HG02571 (cell line): ENCODE results near the gene ODAD4.

Source experiments
- ATAC-seq: cut with Tn5 transposase; IDR thresholded peaks from one replicate; pipeline ENCODE4 v1.9.1; 2021; ENCODE audit warnings: mild to moderate bottlenecking, moderate library complexity; ENCODE audit not compliant: unreplicated experiment

ODAD4 gene

DNA sequence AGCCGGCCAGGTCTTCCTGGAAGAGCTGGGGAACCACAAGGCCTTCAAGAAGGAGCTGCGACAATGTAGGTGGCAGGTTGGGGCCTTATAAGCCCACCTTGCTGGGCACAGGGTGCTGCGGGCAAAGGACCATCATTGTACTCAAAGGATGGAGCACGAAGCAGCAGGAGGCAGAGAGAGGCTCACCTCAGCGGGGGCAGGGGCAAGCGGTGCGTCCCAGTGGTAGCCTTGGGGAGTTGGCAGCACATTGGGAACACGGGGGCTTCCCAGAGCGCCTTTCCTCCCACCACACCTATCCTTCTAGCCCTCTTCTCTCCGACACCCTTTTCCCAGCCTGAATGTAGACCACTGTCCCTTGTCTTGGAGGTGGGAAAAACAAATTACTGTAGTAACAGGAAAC lies 38.3 kb downstream of the ODAD4 start:
- no peak for ATAC-seq

DNA sequence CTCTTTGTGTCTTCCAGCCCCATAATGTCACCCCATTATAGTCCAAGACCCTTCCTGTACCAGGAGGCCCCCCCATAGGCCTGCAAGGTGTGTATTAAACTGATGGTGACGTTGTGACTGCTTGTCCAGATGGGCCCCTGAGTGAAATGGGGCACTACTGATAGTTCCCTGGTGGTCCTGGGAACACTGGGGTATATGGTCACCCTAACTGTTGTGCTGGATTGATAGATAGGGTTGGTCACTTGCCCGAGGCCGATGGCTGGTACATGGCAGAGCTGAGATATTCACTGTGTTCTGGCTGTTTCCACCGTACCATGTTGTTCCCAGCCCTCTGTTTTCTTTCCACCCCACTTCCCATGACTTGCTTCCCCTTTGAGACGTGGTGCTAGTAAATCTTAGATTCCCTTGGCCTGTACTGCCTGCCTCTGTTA lies 40.5 kb downstream of the ODAD4 start:
- no peak for ATAC-seq

DNA sequence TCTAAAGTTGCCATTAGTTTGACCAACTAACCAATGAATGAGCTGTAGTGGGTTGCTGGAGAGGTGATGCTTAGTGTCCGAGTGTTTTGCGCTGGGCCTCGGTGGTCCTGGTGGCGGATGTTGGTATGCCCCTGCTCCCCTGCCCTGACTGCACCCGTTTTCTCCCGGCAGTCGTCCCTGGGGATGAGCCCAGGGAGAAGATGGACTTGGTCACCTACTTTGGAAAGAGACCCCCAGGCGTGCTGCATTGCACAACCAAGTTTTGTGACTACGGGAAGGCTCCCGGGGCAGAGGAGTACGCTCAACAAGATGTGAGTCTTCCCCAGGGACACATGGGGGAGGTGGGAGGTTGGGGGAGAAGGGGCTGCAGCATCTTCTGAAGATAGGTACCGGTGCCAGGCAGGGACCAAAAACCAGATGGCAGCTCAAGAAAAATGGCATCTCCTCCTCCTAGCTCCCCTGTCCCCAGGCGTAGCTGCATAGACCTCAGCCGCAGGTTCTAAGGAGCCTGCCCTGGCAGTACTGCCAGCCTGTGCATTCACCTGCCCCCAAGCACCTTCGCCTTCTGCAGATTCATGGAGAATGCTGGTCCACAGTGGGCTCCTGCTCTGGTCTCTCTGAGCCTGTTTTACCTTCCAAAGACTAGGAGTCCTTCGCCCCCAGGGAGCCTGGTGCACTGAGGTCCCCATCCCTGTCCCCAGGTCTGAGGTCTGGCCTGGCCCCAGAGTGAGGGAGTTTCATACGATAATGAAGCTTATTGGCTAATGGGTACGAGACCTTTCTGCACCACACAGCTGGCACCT lies 41.5 kb downstream of the ODAD4 start:
- no peak for ATAC-seq

DNA sequence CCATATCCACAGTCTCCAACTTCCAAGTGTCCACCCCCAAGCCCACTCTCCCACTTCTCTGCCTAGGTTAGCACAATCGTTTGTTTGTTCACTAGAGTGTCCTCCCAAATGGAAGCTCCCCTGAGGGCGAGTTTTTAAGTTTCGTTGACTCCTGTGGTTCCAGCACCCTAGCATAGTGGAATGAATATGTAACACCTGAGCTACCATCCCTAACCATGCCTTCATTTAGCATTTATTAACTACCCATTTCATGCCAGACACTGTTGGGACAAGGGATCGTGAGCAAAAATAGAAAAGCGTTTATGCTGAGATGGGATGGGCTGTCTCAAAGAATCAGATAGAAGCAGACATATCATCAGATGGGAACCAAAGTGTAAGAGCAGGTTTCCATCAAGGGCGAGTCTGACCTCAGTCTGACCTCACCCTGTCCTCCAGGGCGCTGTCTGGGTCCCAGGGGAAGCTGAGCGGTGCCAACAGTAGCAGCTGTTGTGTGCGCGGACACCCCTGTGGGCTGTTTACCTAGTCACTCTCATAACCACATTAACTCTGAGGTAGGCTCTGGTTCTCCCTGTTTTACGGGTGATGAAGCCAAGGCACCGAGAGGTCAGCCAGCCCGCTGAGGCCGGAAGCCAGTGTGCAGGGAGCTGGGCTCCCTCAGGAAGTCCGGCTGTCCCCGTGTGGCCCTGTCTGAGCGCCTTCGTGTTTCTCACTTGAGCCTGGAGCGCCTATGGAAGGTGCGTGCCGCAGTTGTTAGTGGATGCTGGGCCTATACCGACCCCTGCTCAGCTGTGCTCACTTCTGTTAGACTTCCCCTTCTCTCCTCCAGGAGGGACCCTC lies 42.4 kb downstream of the ODAD4 start:
- no peak for ATAC-seq

DNA sequence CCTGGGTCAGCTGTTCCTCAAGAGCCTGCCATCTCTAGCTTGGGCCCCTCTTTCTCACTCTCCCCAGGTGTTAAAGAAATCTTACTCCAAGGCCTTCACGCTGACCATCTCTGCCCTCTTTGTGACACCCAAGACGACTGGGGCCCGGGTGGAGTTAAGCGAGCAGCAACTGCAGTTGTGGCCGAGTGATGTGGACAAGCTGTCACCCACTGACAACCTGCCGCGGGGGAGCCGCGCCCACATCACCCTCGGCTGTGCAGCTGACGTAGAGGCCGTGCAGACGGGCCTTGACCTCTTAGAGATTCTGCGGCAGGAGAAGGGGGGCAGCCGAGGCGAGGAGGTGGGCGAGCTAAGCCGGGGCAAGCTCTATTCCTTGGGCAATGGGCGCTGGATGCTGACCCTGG lies 43.0 kb downstream of the ODAD4 start:
- ATAC-seq, result no peak

DNA sequence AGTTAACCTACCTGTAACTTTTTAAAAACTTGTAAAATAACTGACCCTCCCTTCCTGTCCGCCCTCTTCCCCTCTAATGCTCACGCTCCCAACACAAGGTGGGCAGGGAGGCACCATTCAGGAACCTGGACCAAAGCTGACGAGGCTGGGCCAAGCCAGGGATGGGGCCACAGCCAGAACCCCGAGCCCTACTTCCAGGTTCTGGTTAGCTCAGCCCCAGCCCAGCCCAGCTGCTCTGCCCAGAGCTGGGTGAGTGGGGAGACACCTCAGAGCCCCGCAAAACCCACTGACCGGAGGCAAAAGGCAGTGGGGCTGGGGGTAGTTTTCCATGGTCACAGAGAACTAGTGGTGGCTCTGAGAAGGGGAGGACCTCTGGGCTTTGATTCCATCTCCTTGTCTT lies 43.6 kb downstream of the ODAD4 start:
- no peak for ATAC-seq

DNA sequence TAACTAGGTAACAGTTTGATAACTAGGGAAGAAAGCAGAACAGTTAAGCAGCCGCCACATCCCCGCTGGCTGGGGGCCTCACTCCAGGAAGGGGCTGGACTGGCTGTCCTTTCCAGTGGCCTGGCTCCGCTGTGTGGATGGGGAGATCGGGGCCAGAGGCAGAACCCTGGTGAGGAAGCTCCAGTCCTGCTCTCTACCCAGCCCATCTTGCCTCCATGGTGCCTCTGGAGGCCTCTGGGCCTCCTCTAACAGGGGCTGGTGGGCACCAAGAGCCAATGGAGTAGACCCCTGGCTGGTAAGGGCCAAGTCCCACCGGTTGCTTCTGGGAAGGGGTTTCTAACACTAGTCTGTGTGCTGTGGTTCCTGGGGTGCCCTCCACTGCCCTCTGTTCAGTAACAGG lies 44.2 kb downstream of the ODAD4 start:
- no peak for ATAC-seq

DNA sequence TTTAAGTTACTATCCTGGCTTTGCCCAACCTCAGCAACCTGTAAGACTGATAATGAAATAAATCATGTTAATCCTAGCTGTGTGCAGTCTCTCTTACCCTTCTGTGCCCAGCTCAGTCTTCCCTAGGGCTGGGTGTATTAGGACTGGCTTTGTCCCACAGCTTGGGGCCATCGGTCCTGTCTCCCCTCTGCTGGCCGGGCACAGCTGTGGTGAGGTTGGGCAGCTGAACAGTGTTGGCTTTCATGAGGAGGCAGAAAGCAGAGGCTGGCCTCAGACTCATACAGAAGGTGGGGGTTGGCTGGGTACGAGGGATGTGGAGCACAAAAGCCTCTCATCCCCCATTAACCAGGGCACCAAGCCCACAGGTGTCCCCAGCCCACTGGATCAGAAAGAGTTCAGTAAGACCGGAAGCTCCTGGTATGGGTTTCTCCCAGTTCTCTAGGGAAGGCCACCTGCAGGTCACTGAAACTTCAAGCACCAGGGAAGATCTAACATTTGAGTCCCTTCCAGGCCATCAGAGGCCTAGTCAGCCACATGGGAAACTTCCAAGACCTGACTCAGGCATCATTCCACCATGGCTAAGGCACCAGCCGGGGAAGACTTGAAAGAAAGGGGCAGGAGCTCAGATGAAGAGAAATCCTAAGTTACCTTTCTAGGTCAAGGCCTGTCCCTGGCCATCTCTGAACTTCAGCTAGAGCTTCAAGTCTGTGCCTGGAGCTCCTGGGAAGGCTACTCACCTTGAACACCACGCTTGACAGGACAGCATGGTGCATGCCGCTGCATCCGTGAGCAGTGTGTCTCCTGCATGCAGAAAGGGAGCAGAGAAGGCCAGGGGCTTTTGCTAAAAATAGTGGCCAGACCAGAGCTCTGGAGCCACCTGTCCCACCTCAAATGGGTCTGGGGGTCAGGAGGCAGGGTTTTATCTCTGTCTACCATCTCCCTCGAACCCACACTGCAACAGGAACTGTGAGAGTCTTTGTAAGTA lies 45.0 kb downstream of the ODAD4 start:
- no peak for ATAC-seq

DNA sequence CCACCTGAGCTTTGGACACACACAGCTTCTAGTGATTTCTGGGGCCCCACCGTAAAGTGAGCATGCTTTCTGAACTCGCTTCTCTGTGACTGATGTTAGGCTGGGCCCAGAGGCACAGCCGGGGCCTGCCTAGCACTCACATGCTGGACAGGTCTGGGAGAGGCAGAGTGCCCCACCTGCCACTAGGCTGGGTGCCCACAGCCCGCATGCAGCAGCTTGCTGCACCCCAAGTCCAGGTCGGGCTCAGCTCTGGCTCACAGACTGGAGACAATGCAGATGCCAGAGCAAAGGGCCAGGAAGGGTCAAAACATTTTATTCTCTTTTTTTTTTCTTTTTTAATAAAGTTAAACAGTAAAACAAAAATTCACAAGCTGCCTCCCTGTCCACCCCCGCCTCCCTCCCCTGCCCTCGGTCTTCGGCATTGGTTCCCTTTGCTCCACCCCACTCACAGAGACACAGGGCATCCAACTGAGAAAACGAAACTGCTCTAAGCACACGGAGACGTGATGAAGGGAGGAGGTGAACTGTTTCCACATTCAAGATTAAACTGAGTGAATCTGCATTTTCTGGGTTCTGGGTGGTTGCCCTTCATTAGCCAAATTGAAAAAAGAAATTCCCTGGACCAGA lies 45.8 kb downstream of the ODAD4 start:
- no peak for ATAC-seq

DNA sequence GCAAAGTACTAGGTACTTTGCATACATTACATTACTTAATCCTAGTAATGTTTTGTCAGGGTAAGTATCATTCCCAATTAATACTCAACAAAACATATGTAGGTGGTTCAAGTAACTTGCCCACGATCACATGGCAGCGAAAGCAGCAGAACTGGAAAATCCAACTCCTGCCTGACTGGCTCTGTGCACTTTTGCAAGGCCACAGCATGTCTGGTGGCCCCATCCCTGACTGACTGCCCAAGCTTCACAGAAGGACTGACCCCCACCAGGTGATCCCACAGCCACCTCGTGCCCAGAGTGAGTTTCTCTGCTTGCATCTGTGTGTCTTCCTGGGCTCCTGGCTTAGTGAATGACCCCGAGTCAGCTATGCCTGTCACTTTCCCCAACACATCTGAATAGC lies 47.6 kb downstream of the ODAD4 start:
- ATAC-seq, result no peak

DNA sequence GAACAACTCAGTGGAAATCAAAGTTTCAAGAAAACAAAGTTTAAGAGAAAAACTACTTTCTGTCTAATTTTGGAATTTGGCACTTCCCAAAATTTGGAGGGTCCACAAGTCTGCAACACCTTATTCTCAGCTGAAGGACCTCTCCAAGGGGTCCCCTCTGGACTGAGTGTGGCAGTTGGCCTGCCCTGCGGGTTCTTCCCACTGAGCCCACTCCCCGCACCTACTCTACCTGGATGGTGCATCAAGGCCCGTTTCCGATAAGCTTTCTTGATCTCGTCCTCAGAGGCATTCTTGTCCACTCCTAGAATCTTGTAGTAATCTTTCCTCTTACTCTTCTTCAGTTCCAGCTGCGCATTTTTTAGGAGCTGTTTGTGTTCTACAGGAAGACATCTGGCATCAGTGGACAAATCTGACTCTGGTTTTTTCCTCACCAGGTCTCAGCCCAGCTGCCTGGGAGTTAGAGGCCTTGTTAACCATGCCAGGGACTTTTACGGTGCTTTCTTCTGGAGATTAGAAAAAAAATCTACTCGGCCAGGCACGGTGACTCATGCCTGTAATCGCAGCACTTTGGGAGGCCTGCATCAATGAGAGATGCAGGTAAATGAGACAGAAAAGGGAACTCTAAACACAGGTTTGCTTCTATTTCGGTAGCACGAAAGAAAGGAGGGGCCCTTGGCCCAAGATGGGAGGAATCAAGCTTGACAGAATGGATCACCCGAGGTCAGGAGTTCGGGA lies 51.8 kb downstream of the ODAD4 start:
- no peak for ATAC-seq

DNA sequence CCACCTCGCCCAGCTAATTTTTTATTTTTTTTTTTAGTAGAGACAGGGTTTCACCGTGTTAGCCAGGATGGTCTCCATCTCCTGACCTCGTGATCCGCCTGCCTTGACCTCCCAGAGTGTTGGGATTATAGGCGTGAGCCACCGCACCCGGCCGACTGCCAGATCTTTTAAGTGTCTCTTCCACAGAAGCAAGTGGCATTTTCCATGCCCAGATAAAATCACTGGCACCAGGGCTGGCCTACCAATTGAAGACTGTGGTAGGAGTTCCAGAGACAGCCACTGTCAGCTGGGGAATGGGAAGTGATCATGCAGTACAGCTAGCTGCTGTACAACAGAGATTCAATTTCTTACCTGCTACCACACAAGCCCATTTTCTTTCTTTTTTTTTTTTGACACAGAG lies 54.0 kb downstream of the ODAD4 start:
- ATAC-seq, result no peak

DNA sequence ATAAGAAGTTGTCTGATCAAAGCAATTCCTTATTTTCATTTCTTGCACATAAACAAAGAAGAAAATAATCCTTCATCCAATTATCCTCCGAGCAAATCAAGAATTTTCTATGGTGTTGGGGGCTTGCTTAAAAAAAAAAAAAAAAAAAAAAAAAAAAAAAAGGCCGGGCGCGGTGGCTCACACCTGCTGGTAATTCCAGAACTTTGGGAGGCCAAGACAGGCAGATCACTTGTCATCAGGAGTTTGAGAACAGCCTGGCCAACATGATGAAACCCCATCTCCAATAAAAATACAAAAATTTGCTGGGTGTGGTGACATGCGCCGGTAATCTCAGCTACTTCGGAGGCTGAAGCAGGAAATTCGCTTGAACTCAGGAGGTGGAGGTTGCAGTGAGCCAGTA lies 55.5 kb downstream of the ODAD4 start:
- no peak for ATAC-seq

DNA sequence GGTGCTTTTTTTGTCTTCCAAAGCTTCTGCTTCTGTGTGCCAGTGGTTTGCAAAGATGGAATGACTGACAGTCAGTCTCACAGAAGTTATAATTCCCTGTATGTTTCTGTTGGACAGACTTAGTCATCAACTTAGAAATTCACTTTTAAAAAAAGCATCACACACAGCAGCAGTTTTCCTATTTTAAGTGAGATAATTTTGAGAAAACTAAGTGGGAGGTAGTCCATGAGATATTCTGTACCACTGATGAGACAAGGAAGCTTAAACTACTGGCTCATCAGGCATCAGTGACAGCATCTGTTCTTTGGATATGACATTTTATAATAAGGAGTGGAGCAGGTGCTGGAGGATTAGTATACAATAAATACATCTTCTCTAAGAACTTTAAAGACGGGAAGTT lies 56.2 kb downstream of the ODAD4 start:
- ATAC-seq, result no peak

DNA sequence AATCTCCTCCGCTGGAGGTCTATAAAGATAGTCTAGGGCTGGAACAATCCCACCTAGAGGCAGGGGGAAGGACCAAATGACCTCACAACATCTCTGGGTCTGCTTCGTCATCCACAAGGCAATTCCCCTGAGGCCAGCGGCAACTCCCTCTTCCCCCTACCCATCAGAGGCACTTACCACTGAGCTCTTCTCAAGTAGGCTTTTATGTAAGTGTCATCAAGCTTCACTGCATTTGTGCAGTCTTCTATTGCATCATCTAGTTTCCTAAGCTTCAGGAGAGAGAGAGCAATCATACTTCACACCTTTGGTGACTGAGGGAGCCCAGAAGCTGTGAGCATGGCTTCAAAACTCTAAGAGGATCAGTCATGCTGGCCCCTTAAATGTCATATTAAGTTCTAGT lies 57.2 kb downstream of the ODAD4 start:
- no peak for ATAC-seq

DNA sequence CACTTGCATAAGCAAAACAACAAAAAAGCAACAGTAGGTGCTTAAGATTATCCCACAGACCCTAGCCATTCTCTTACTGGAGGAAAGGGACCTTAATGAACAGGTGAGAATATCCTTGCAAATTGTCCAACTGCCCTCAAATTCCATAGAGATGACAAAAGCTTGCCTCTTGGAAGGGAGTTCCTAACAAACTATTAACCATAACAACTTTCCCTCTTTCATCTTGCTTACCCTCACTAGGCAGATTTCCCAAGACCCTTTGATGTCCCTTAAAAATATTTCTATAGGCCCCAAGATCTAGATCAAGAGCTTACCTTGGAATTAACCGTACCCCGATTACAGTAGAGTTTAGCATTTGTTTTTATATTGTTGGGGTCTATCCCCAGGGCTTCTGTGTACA lies 58.0 kb downstream of the ODAD4 start:
- ATAC-seq, result no peak

DNA sequence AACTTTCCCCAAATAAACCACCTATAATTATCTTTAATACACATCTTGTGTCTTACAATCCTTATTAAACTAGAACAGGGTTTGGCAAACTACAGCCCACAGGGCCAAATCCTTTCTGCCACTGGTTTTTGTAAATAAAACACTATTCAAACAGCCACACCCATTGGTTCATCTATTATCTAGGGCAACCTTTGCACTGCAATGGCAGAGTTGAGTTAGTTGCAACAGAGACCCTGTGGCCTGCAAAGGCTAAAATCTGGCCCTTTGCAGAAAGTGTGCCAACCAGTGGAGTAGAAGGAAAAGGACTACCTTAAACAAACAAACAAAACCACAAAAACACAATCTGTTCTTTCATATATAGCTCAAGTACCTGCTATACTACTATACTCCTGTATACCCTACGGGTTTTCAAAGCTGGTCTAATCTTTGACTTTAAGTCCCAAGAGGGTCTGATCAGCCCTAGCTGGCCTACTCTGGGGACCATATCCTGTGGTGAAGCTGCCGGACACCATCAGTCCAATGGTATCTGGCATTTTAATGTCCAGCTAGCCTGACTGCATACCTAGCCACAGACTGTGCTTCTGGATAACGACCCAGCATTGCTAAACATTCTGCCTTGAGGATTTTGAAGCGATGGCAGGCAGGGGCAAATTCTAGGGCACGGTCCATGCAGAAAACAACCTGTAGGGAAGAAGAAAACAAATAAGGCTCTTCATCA lies 59.4 kb downstream of the ODAD4 start:
- ATAC-seq, result no peak

DNA sequence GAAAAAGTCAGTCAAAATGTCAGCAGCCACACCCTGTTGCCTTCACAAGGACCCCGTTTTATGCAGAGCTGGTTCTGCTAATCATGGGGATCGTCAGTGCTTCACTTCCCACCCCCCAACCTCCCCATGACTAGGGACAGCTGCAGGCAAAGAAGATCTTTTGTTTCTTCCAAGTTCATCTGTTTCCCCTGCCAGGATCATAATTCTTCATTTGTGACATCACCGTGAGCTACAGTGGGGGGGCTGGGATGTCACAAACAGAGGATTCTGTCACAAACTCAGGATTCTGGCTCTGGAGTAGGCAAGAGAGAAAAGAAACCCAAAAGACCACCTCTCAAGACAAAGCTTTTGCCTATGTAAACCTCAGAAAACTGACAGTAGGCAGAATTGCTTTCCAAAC lies 62.2 kb downstream of the ODAD4 start:
- no peak for ATAC-seq

DNA sequence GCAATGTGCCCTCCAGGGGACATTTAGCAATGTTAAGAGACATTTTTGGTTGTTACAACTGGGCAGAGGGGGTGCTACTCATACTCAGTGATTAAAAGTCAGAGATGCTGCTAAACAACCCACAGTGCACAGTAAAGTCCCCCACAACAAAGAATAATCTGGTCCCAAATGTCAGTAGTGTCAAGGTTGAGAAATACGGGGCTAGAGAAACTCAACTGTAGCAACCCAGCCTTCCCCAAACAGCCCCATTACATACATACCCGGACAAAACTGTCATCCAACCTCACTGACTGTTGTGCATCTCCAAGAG lies 66.4 kb downstream of the ODAD4 start:
- ATAC-seq, result no peak

DNA sequence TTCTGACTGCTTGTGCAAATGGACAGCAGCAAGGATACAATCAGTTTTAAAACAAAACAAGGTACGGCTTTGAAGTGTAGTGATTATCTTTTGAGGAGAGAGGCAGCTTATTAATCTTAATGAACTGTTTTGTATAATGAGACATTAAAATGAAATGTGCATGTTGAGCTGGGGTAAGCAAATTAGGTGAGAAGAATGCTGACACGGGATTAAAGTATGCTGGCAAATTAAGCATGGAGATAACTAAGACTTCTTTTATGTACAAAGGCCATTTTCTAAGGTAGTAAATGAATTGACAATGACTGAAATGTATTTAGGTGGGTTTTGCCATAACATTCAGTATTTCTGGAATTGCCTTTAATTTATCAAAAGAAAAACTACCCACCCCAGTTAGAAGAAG lies 68.1 kb downstream of the ODAD4 start:
- ATAC-seq, result no peak
